Astrocyte (in vitro differentiated cells and primary cell): ENCODE data around the gene DUS1L. TPM values are rescaled to one million over a fixed set of nuclear protein-coding genes. Genes with fewer than 3 reads are reported as not detected.

Experiments
- DNase-seq: peaks from one replicate; pipeline ENCODE4 v3.0.0-alpha.2; 2010; ENCODE audit warnings: low read depth
- FAIRE-seq: peaks from 2 replicates; lab custom pipeline; 2011; peaks lifted over from hg19 to GRCh38; lab: Jason Lieb, UNC
- H2AFZ ChIP-seq: 2 replicates; pipeline ENCODE4 v1.6.0; 2012; ENCODE audit warnings: low read depth, low read length, inconsistent platforms
- H3K27ac ChIP-seq: 2 replicates; pipeline ENCODE4 v1.5.1; 2011; ENCODE audit warnings: low read depth, low read length, inconsistent platforms
- H3K27me3 ChIP-seq: 2 replicates; pipeline ENCODE4 v1.6.0; 2011; ENCODE audit warnings: low read length, inconsistent platforms; ENCODE audit not compliant: insufficient read depth
- H3K36me3 ChIP-seq: 2 replicates; pipeline ENCODE4 v1.5.1; 2011; ENCODE audit warnings: low read length, inconsistent platforms; ENCODE audit not compliant: insufficient read depth
- H3K4me1 ChIP-seq: 2 replicates; pipeline ENCODE4 v1.5.1; 2011; ENCODE audit warnings: low read length, inconsistent platforms; ENCODE audit not compliant: insufficient read depth
- H3K4me2 ChIP-seq: 2 replicates; pipeline ENCODE4 v1.6.0; 2012; ENCODE audit warnings: low read length, inconsistent platforms
- H3K4me3 ChIP-seq: 2 replicates; pipeline ENCODE4 v1.5.1; 2011; ENCODE audit warnings: low read depth, mild to moderate bottlenecking, low read length, inconsistent platforms; ENCODE audit not compliant: insufficient read depth
- H3K79me2 ChIP-seq: 2 replicates; pipeline ENCODE4 v1.6.0; 2012; ENCODE audit warnings: mild to moderate bottlenecking, low read length, inconsistent platforms; ENCODE audit not compliant: insufficient read depth
- H3K9ac ChIP-seq: 2 replicates; pipeline ENCODE4 v1.6.0; 2012; ENCODE audit warnings: mild to moderate bottlenecking, low read length, inconsistent platforms
- H3K9me3 ChIP-seq: 2 replicates; pipeline ENCODE4 v1.5.1; 2012; ENCODE audit warnings: low read depth, mild to moderate bottlenecking, low read length, inconsistent platforms; ENCODE audit not compliant: insufficient read depth
- H4K20me1 ChIP-seq: 2 replicates; pipeline ENCODE4 v1.6.0; 2012; ENCODE audit warnings: low read length, inconsistent platforms; ENCODE audit not compliant: insufficient read depth
- H3K27ac Mint-ChIP-seq: one replicate; pipeline ENCODE4 v1.8.0; 2021; ENCODE audit warnings: mild to moderate bottlenecking, mixed read lengths; ENCODE audit not compliant: unreplicated experiment
- H3K27me3 Mint-ChIP-seq: one replicate; pipeline ENCODE4 v1.8.0; 2021; ENCODE audit warnings: low read depth, mixed read lengths; ENCODE audit not compliant: unreplicated experiment
- H3K36me3 Mint-ChIP-seq: one replicate; pipeline ENCODE4 v1.8.0; 2021; ENCODE audit warnings: low read depth, mixed read lengths; ENCODE audit not compliant: unreplicated experiment
- H3K4me1 Mint-ChIP-seq: one replicate; pipeline ENCODE4 v1.8.0; 2021; ENCODE audit warnings: low read depth, mixed read lengths; ENCODE audit not compliant: unreplicated experiment
- H3K4me3 Mint-ChIP-seq: one replicate; pipeline ENCODE4 v1.8.0; 2021; ENCODE audit warnings: mild to moderate bottlenecking, moderate library complexity, mixed read lengths; ENCODE audit not compliant: unreplicated experiment
- H3K9me3 Mint-ChIP-seq: one replicate; pipeline ENCODE4 v1.8.0; 2021; ENCODE audit warnings: mild to moderate bottlenecking, mixed read lengths; ENCODE audit not compliant: unreplicated experiment
- CTCF ChIP-seq: IDR thresholded peaks from 2 replicates; pipeline ENCODE4 v1.5.1; 2011; ENCODE audit warnings: low read depth, mild to moderate bottlenecking, inconsistent platforms, low read length, moderate library complexity; ENCODE audit not compliant: insufficient read depth
- EZH2 ChIP-seq: IDR thresholded peaks from 2 replicates; pipeline ENCODE4 v1.6.1; 2012; ENCODE audit warnings: mild to moderate bottlenecking, low read length, inconsistent platforms; ENCODE audit not compliant: insufficient read depth
- total RNA-seq: library from RNA; stranded (reverse); gene quantifications from 2 replicates; pipeline ENCODE4 v1.2.1, GENCODE V29; 2021

Gene DUS1L
- total RNA-seq, 1 donor from 2014 or later, result 55.1 TPM

GRCh38 chr17:82081966-82082365 is 16.4 kb upstream of the DUS1L start:
- Histone ChIP-seq H3K9ac (no peak overlapping the region), H3K4me2 (no peak overlapping the region), H3K9me3 (no peaks in the 10 kb centered on the region), H3K27ac (no peak overlapping the region), H3K4me3 (no peak overlapping the region), H4K20me1 (peaks cover 68% of the 10 kb centered on the region), H3K36me3 (no peaks in the 10 kb centered on the region), H3K27me3 (no peaks in the 10 kb centered on the region), H3K79me2 (no peaks in the 10 kb centered on the region), H3K4me1 (no peaks in the 10 kb centered on the region), H2AFZ (no peak overlapping the region)
- no peaks in the 10 kb centered on the region for H3K27me3 Mint-ChIP-seq
- FAIRE-seq, result no peak
- no peaks in the 10 kb centered on the region for H3K9me3 Mint-ChIP-seq
- H3K4me3 Mint-ChIP-seq, result no peak overlapping the region
- no peaks in the 10 kb centered on the region for H3K4me1 Mint-ChIP-seq
- H3K36me3 Mint-ChIP-seq, result peaks cover 2% of the 10 kb centered on the region
- TF ChIP-seq CTCF (no peak), EZH2 (no peak)
- no peak for DNase-seq
- no peak overlapping the region for H3K27ac Mint-ChIP-seq

GRCh38 chr17:82081546-82081945 is 15.9 kb upstream of the DUS1L start:
- no peaks in the 10 kb centered on the region for H3K36me3 ChIP-seq
- no peaks in the 10 kb centered on the region for H3K9me3 ChIP-seq
- H2AFZ ChIP-seq, result no peak overlapping the region
- H3K9ac ChIP-seq, result no peak overlapping the region
- H3K27me3 ChIP-seq, result no peaks in the 10 kb centered on the region
- no peak for FAIRE-seq
- Mint-ChIP-seq H3K27ac (no peak overlapping the region), H3K4me1 (no peaks in the 10 kb centered on the region), H3K36me3 (peaks cover 2% of the 10 kb centered on the region), H3K9me3 (no peaks in the 10 kb centered on the region), H3K4me3 (no peak overlapping the region), H3K27me3 (no peaks in the 10 kb centered on the region)
- no peaks in the 10 kb centered on the region for H3K4me1 ChIP-seq
- peaks cover 64% of the 10 kb centered on the region for H4K20me1 ChIP-seq
- no peak overlapping the region for H3K4me3 ChIP-seq
- no peak overlapping the region for H3K27ac ChIP-seq
- H3K4me2 ChIP-seq, result no peak overlapping the region
- DNase-seq, result no peak
- H3K79me2 ChIP-seq, result no peaks in the 10 kb centered on the region
- TF ChIP-seq CTCF, result no peak
- TF ChIP-seq EZH2, result no peak

GRCh38 chr17:82080789-82081464 is 15.3 kb upstream of the DUS1L start:
- no peaks in the 10 kb centered on the region for H3K9me3 ChIP-seq
- Mint-ChIP-seq H3K27me3 (no peaks in the 10 kb centered on the region), H3K36me3 (peaks cover 2% of the 10 kb centered on the region), H3K4me1 (no peaks in the 10 kb centered on the region), H3K27ac (no peak overlapping the region), H3K9me3 (no peaks in the 10 kb centered on the region), H3K4me3 (no peak overlapping the region)
- H3K4me1 ChIP-seq, result no peaks in the 10 kb centered on the region
- H3K4me2 ChIP-seq, result no peak overlapping the region
- FAIRE-seq (no peak), DNase-seq (no peak)
- no peak overlapping the region for H3K4me3 ChIP-seq
- H3K27me3 ChIP-seq, result no peaks in the 10 kb centered on the region
- no peak overlapping the region for H3K27ac ChIP-seq
- TF ChIP-seq CTCF (no peak), EZH2 (no peak)
- no peaks in the 10 kb centered on the region for H3K79me2 ChIP-seq
- H4K20me1 ChIP-seq, result peaks cover 58% of the 10 kb centered on the region
- no peak overlapping the region for H2AFZ ChIP-seq
- H3K9ac ChIP-seq, result no peak overlapping the region
- no peaks in the 10 kb centered on the region for H3K36me3 ChIP-seq
